Measurements from ENCODE around the gene SORCS3.

DNA sequence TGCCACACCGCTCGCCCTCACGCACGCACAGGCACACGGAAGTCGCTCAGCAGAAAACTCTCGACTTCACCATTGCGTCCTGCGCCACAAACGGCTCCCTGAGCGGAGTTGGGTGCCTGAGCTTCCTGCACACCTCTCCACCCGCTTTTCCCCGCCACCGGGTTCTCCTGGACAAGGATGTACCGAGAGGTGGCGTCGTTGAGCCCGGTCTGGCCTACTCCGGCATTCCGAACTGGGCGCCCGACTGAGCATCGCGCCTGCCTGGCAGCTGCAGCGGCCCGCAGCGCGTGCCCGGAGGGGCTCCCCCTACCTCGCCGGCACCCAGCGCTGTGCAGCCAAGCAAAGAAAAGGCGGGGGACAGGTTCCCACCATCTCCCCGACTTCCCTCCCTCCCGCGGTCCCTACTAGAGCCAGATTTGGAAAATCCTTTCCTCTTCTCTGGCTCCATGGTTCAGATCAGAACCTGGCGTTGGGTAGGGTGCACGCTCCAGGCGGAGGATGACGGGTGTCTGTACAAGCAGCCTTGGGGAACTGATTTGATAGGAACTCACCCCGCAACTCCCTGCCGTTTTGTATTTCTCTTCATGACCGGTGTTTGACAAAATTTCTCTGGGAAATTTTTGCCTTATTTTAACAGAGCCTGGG is 1.7 kb downstream of the SORCS3 start:
- TF ChIP-seq, protein P1, sequence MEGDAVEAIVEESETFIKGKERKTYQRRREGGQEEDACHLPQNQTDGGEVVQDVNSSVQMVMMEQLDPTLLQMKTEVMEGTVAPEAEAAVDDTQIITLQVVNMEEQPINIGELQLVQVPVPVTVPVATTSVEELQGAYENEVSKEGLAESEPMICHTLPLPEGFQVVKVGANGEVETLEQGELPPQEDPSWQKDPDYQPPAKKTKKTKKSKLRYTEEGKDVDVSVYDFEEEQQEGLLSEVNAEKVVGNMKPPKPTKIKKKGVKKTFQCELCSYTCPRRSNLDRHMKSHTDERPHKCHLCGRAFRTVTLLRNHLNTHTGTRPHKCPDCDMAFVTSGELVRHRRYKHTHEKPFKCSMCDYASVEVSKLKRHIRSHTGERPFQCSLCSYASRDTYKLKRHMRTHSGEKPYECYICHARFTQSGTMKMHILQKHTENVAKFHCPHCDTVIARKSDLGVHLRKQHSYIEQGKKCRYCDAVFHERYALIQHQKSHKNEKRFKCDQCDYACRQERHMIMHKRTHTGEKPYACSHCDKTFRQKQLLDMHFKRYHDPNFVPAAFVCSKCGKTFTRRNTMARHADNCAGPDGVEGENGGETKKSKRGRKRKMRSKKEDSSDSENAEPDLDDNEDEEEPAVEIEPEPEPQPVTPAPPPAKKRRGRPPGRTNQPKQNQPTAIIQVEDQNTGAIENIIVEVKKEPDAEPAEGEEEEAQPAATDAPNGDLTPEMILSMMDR (IDR thresholded peaks at IDR 0.05; ENCODE audit: borderline replicate concordance, extremely low read depth, low read length, poor library complexity, severe bottlenecking), result no peak
- no peak for TF ChIP-seq EZH2 (IDR thresholded peaks at IDR 0.05; ENCODE audit: borderline replicate concordance, low read depth, low read length, severe bottlenecking)
